Gastroesophageal sphincter (tissue), 3 donors: ENCODE measurements around the gene KIRREL3.

Experiments
- CTCF ChIP-seq, 4 experiments: fragments of 200-600 bp in 2 of 4; fragments of 450-650 bp in 2 of 4; sonication (generic) in 1 of 4; IDR thresholded peaks; one replicate each; pipeline ENCODE4 v1.5.1; 2017 to 2019; ENCODE audit warnings: antibody characterized with exemption in 4 of 4, mild to moderate bottlenecking in 2 of 4, moderate library complexity in 2 of 4
- EP300 ChIP-seq: sonication (generic); formaldehyde crosslinking; IDR thresholded peaks from one replicate; pipeline ENCODE4 v1.6.1; 2017; ENCODE audit warnings: antibody characterized with exemption, mild to moderate bottlenecking
- POLR2A ChIP-seq, 2 donors: fragments of 450-650 bp; IDR thresholded peaks; one replicate each; pipeline ENCODE4 v1.6.1; 2017; ENCODE audit warnings: antibody characterized with exemption in 2 of 2, mild to moderate bottlenecking in 2 of 2, moderate library complexity in 1 of 2

- TF ChIP-seq POLR2A (IDR thresholded peaks at IDR 0.05) = no peak
- TF ChIP-seq EP300 = no peak
- TF ChIP-seq CTCF (IDR thresholded peaks at IDR 0.05) = no peak
These were observed 166.4 kb downstream of the KIRREL3 start for GRCh38 chr11:126834149-126834548.
